ENCODE measurements around the gene MBP.

The MBP gene

DNA sequence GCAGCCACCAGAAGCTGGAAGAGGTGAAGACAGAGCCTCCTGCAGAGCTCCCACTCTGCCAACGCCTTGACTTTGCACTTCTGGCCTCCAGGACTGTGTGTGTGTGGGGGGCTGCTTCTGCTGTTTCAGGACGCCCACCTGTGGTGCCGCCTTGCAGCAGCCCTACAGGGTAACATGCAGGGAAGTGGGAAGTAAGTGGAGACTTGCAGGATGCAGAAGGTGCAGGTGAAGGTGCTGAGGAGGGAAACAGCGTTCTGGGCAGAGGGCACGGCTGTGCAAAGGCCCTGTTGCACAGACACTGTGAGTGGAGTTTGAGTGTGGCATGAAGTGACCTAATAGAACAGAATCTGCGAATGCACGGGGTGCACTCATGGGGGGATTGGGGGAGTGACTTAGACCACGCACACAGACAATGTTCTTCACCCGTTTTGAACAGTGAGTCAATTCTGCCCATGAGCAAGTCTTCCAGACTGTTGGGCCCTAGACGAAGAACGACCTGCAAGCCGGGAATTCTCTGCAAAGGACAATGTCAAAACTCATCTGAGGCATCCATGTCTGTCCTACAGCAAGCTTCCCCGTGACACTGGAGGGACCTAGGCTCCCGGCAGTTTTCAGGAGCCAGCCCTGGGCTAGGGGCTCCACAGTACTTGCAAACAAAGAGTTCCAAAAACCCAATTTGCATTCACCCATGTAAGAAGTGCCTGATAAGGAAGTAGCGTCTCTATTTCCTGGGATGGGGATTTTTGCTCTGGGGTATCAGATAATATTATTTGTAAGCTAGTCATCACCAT is 19.0 kb downstream of the MBP start:
- H3K27ac ChIP-seq, result no peak overlapping the region
- no peak overlapping the region for H3K9ac ChIP-seq
- no peaks in the 10 kb centered on the region for H3K36me3 ChIP-seq (ENCODE audit: insufficient read depth)
- no peak for TF ChIP-seq CTCF (conservative IDR thresholded peaks at IDR 0.05; ENCODE audit: low read depth, low read length)
- H3K27me3 ChIP-seq (ENCODE audit: insufficient read depth, low read depth), result no peaks in the 10 kb centered on the region
- H3K4me2 ChIP-seq, result no peak overlapping the region
- H3K4me1 ChIP-seq (ENCODE audit: low read depth, poor library complexity, severe bottlenecking), result no peaks in the 10 kb centered on the region
- no peaks in the 10 kb centered on the region for H4K20me1 ChIP-seq (ENCODE audit: insufficient read depth)
- no peaks in the 10 kb centered on the region for H3K79me2 ChIP-seq (ENCODE audit: insufficient read depth, low read depth)
- H3K4me3 ChIP-seq (IDR thresholded peaks at IDR 0.05; ENCODE audit: insufficient read depth, low read depth, low read length), result no peak overlapping the region
- H2AFZ ChIP-seq (ENCODE audit: low read depth), result no peak overlapping the region

- Histone ChIP-seq H2AFZ (ENCODE audit: low read depth) (no peak overlapping the region), H3K4me2 (no peak overlapping the region), H3K27me3 (ENCODE audit: insufficient read depth, low read depth) (no peaks in the 10 kb centered on the region), H4K20me1 (ENCODE audit: insufficient read depth) (no peaks in the 10 kb centered on the region), H3K9ac (no peak overlapping the region), H3K27ac (no peak overlapping the region), H3K4me1 (ENCODE audit: low read depth, poor library complexity, severe bottlenecking) (no peaks in the 10 kb centered on the region), H3K4me3 (IDR thresholded peaks at IDR 0.05; ENCODE audit: insufficient read depth, low read depth, low read length) (no peak overlapping the region), H3K36me3 (ENCODE audit: insufficient read depth) (no peaks in the 10 kb centered on the region), H3K79me2 (ENCODE audit: insufficient read depth, low read depth) (no peaks in the 10 kb centered on the region)
- no peak for TF ChIP-seq CTCF (conservative IDR thresholded peaks at IDR 0.05; ENCODE audit: low read depth, low read length)
Observed at GRCh38 chr18:77112747-77113092, 19.9 kb downstream of the MBP start.

DNA sequence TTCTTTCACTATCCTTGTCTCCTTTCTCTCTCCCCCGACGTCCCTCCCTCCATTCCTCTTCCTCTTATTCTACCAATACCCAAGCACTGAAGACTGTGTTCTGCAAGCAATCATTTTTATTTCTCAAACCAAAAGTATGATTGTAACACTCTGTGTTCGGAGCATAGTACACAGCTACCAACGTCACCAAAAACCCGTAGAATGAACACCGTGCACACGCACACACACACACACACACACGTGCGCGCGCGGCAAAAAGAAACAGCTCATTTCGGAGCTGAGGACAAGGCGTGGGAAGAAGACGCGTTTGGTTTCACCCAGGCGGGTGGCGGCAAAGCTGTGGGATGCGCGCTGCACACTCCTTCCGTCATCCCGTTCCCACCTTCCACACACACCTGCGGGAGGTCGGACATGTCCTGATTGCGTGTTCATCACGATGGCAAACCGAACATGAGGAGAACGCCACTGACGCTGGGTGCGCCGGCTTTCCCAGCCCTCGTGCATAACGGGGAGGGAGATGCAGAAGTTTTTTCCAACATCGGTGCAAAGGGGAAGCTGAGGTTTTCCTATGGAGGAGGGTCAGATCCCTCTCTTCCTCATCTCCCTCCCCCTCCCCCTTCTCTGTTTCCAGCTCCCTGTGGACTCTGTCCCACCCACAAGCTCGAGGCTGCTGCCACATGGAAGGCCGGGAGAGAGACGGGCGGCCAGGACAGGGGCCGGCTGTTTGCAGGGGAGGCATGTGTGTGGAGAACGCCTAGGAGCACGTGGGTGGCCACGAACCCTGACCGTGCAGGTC is 20.4 kb downstream of the MBP start:
- no peak overlapping the region for H3K27ac ChIP-seq
- no peak overlapping the region for H3K4me3 ChIP-seq (IDR thresholded peaks at IDR 0.05; ENCODE audit: insufficient read depth, low read depth, low read length)
- no peak overlapping the region for H3K4me2 ChIP-seq
- no peaks in the 10 kb centered on the region for H3K36me3 ChIP-seq (ENCODE audit: insufficient read depth)
- H3K4me1 ChIP-seq (ENCODE audit: low read depth, poor library complexity, severe bottlenecking), result no peaks in the 10 kb centered on the region
- no peak for TF ChIP-seq CTCF (conservative IDR thresholded peaks at IDR 0.05; ENCODE audit: low read depth, low read length)
- H3K9ac ChIP-seq, result no peak overlapping the region
- H3K27me3 ChIP-seq (ENCODE audit: insufficient read depth, low read depth), result no peaks in the 10 kb centered on the region
- no peak overlapping the region for H2AFZ ChIP-seq (ENCODE audit: low read depth)
- H3K79me2 ChIP-seq (ENCODE audit: insufficient read depth, low read depth), result no peaks in the 10 kb centered on the region
- no peaks in the 10 kb centered on the region for H4K20me1 ChIP-seq (ENCODE audit: insufficient read depth)

- Histone ChIP-seq H4K20me1 (ENCODE audit: insufficient read depth) (no peaks in the 10 kb centered on the region), H3K4me1 (ENCODE audit: low read depth, poor library complexity, severe bottlenecking) (no peaks in the 10 kb centered on the region), H3K27me3 (ENCODE audit: insufficient read depth, low read depth) (no peaks in the 10 kb centered on the region), H3K4me2 (no peak overlapping the region), H3K4me3 (IDR thresholded peaks at IDR 0.05; ENCODE audit: insufficient read depth, low read depth, low read length) (no peak overlapping the region), H3K27ac (no peak overlapping the region), H2AFZ (ENCODE audit: low read depth) (no peak overlapping the region), H3K79me2 (ENCODE audit: insufficient read depth, low read depth) (no peaks in the 10 kb centered on the region), H3K36me3 (ENCODE audit: insufficient read depth) (no peaks in the 10 kb centered on the region), H3K9ac (no peak overlapping the region)
- TF ChIP-seq CTCF (conservative IDR thresholded peaks at IDR 0.05; ENCODE audit: low read depth, low read length), result no peak
Observed at GRCh38 chr18:77111449-77111848, 21.1 kb downstream of the MBP start.
